ENCODE measurements around the gene KCNK16. TPM values are rescaled to one million over a fixed set of nuclear protein-coding genes. Genes with fewer than 3 reads are reported as not detected.

The KCNK16 gene
- total and polyA plus RNA-seq, 10 of the 15 experiments (the other 5 are each of a cell fraction or from before 2014, with no cell fraction given), result not detected

DNA sequence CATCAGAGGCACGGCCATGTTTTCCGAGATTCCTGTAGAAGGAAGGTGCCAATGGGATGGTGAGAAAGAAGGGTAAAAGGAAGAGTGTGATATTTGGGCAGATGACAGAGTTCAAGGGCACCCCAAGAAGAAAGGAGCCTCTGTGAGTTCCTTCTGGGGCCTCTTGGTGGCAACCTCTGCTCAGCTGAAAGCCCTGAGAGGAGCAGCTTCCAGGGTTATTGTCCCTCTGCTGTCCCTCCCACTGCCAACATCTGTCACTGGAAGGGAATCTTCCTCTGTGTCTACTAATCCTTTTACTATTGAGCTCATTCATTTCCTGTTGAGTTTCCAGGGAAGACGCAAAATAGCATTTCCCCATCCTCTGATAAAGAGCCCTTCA is 40.0 kb upstream of the KCNK16 start:
- ChIA-PET SMC1A (ENCODE audit: uncharacterized antibody, unreplicated experiment) (interaction anchor here (0.7 to 3.0 kb wide), 20 partner anchors 13 to 1187 kb away, joined by 3 to 9 read pairs (median 3); no protein-coding TSS in a partner anchor), RAD21 (ENCODE audit: unreplicated experiment) (interaction anchor here (0.7 to 2.4 kb wide), 13 partner anchors 8 to 945 kb away, joined by 3 to 15 read pairs (median 4); no protein-coding TSS in a partner anchor), POLR2A (no interaction called here), CTCF (interaction anchor here (0.7 to 3.7 kb wide), 40 partner anchors 8 to 1666 kb away, joined by 3 to 27 read pairs (median 3); partner anchors contain the start of gene DAAM2)
- Histone ChIP-seq H3K27me3 (replicated peaks in 1 of 2; ENCODE audit: control insufficient read depth in 2 of 2, insufficient read depth in 2 of 2, low read length in 1 of 2) (no peaks in the 10 kb centered on the region), H3K4me2 (ENCODE audit: control insufficient read depth, insufficient read depth) (no peak overlapping the region), H3K4me1 (ENCODE audit: control insufficient read depth, insufficient read depth, low read length) (no peaks in the 10 kb centered on the region), H3K27ac (ENCODE audit: control insufficient read depth, insufficient read depth) (no peak overlapping the region), H4K20me1 (ENCODE audit: control insufficient read depth, insufficient read depth) (no peaks in the 10 kb centered on the region), H3K79me2 (ENCODE audit: control insufficient read depth, insufficient read depth, low read length) (no peaks in the 10 kb centered on the region), H2AFZ (ENCODE audit: control insufficient read depth, low read depth, low read length) (no peak overlapping the region), H3K9ac (ENCODE audit: control insufficient read depth, insufficient read depth, low read length) (no peak overlapping the region), H3K4me3 (no peak overlapping the region), H3K9me3 (replicated peaks; ENCODE audit: control insufficient read depth, insufficient read depth, low read length) (no peaks in the 10 kb centered on the region), H3K36me3 (ENCODE audit: control insufficient read depth in 2 of 2, insufficient read depth in 2 of 2, low read length in 1 of 2) (no peaks in the 10 kb centered on the region)
- 0% methylated on average over 3 of the region's 3 CpGs for WGBS (ENCODE audit: insufficient coverage, insufficient replicate concordance, low lambda C conversion rate, missing lambda C conversion rate)
- ATAC-seq (peak; percentile 82), DNase-seq (ENCODE audit: low read depth, low spot score) (no peak), FAIRE-seq (no peak)
- intact Hi-C loops (cut with micrococcal nuclease; ENCODE audit: unreplicated experiment), result loop anchor here (1.0 to 5.0 kb wide), 4 partner anchors 245 to 950 kb away; no protein-coding TSS in a partner anchor
- TF ChIP-seq RUNX3 (IDR thresholded peaks at IDR 0.05; ENCODE audit: low read length), result no peak
- no peak for TF ChIP-seq TCF12 (IDR thresholded peaks at IDR 0.05; ENCODE audit: low read depth, low read length)
- TF ChIP-seq RELA (IDR thresholded peaks at IDR 0.05; ENCODE audit: borderline replicate concordance, partially characterized antibody), result no peak
- TF ChIP-seq MXI1 (IDR thresholded peaks at IDR 0.05; ENCODE audit: low read depth, low read length), result no peak
- 0 out of 2 replicates have a peak, but pooled peaks have one; percentile 18 for TF ChIP-seq RAD21 (IDR thresholded peaks at IDR 0.05; ENCODE audit: insufficient read depth, low read depth, low read length)
- TF ChIP-seq BACH1 (IDR thresholded peaks at IDR 0.05; ENCODE audit: borderline replicate concordance), result no peak
- no peak for TF ChIP-seq BCL11A (IDR thresholded peaks at IDR 0.05; ENCODE audit: low read depth, low read length)
- TF ChIP-seq, protein P1, sequence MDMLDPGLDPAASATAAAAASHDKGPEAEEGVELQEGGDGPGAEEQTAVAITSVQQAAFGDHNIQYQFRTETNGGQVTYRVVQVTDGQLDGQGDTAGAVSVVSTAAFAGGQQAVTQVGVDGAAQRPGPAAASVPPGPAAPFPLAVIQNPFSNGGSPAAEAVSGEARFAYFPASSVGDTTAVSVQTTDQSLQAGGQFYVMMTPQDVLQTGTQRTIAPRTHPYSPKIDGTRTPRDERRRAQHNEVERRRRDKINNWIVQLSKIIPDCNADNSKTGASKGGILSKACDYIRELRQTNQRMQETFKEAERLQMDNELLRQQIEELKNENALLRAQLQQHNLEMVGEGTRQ (IDR thresholded peaks at IDR 0.05; ENCODE audit: borderline replicate concordance, low read depth, low read length), result no peak
- TF ChIP-seq, protein P2, sequence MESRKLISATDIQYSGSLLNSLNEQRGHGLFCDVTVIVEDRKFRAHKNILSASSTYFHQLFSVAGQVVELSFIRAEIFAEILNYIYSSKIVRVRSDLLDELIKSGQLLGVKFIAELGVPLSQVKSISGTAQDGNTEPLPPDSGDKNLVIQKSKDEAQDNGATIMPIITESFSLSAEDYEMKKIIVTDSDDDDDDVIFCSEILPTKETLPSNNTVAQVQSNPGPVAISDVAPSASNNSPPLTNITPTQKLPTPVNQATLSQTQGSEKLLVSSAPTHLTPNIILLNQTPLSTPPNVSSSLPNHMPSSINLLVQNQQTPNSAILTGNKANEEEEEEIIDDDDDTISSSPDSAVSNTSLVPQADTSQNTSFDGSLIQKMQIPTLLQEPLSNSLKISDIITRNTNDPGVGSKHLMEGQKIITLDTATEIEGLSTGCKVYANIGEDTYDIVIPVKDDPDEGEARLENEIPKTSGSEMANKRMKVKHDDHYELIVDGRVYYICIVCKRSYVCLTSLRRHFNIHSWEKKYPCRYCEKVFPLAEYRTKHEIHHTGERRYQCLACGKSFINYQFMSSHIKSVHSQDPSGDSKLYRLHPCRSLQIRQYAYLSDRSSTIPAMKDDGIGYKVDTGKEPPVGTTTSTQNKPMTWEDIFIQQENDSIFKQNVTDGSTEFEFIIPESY (IDR thresholded peaks at IDR 0.05), result no peak
- TF ChIP-seq NRF1 (conservative IDR thresholded peaks at IDR 0.05; ENCODE audit: low read depth, low read length), result no peak
- no peak for TF ChIP-seq CEBPB (IDR thresholded peaks at IDR 0.05; ENCODE audit: borderline replicate concordance in 1 of 2, low read depth in 2 of 2, low read length in 2 of 2)
- TF ChIP-seq BMI1 (IDR thresholded peaks at IDR 0.05; ENCODE audit: borderline replicate concordance), result no peak
- TF ChIP-seq, protein P3, sequence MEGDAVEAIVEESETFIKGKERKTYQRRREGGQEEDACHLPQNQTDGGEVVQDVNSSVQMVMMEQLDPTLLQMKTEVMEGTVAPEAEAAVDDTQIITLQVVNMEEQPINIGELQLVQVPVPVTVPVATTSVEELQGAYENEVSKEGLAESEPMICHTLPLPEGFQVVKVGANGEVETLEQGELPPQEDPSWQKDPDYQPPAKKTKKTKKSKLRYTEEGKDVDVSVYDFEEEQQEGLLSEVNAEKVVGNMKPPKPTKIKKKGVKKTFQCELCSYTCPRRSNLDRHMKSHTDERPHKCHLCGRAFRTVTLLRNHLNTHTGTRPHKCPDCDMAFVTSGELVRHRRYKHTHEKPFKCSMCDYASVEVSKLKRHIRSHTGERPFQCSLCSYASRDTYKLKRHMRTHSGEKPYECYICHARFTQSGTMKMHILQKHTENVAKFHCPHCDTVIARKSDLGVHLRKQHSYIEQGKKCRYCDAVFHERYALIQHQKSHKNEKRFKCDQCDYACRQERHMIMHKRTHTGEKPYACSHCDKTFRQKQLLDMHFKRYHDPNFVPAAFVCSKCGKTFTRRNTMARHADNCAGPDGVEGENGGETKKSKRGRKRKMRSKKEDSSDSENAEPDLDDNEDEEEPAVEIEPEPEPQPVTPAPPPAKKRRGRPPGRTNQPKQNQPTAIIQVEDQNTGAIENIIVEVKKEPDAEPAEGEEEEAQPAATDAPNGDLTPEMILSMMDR (IDR thresholded peaks at IDR 0.05 in 2 of 3, conservative IDR thresholded peaks at IDR 0.05 in 1 of 3; ENCODE audit: control insufficient read depth in 2 of 3, extremely low read depth in 1 of 3, insufficient read depth in 1 of 3, low read depth in 3 of 3, low read length in 3 of 3), result peak in 2 of 3 experiments; percentile 21 to 38; a peak in 2 of 6 replicates
- no peak for TF ChIP-seq ZNF622 (IDR thresholded peaks at IDR 0.05)
- in situ Hi-C loops (cut with MboI), result no loop called here
- BruUV-seq (replicated peaks), result no TSS peak

All from GM12878 (cell line).